GM23338 (cell line): ENCODE data around the gene RXFP2.

Experiments
- CREB1 ChIP-seq: fragments of 250-450 bp; sonication (Bioruptor Pico); IDR thresholded peaks from 2 replicates; pipeline ENCODE4 v1.5.0; 2020; ENCODE audit warnings: low read depth, mild to moderate bottlenecking, moderate library complexity
- ETS1 ChIP-seq: IDR thresholded peaks from 2 replicates; pipeline ENCODE4 v1.6.1; 2016; ENCODE audit warnings: antibody characterized with exemption
- EZH2 ChIP-seq: fragments of 200-600 bp; sonication (generic); IDR thresholded peaks from one replicate; pipeline ENCODE4 v1.8.0; 2017; ENCODE audit warnings: antibody characterized with exemption, mild to moderate bottlenecking, low read depth; ENCODE audit not compliant: unreplicated experiment
- EZH2phosphoT487 ChIP-seq: fragments of 200-600 bp; sonication (generic); IDR thresholded peaks from one replicate; pipeline ENCODE4 v1.8.1; 2018; ENCODE audit warnings: antibody characterized with exemption; ENCODE audit not compliant: unreplicated experiment
- JUNB ChIP-seq: IDR thresholded peaks from one replicate; pipeline ENCODE4 v1.6.1; 2016; ENCODE audit warnings: antibody characterized with exemption; ENCODE audit not compliant: unreplicated experiment
- NANOG ChIP-seq: IDR thresholded peaks from 2 replicates; pipeline ENCODE4 v1.6.1; 2016; ENCODE audit warnings: antibody characterized with exemption, borderline replicate concordance
- POLR2AphosphoS5 ChIP-seq: IDR thresholded peaks from 2 replicates; pipeline ENCODE4 v1.6.1; 2016; ENCODE audit warnings: antibody characterized with exemption, low read depth
- REST ChIP-seq: IDR thresholded peaks from one replicate; pipeline ENCODE4 v1.6.1; 2018; ENCODE audit warnings: antibody characterized with exemption; ENCODE audit not compliant: unreplicated experiment
- STAT1 ChIP-seq: IDR thresholded peaks from one replicate; pipeline ENCODE4 v1.6.1; 2016; ENCODE audit warnings: antibody characterized with exemption; ENCODE audit not compliant: unreplicated experiment
- ZNF114 ChIP-seq: fragments of 250-450 bp; sonication (Bioruptor Pico); IDR thresholded peaks from 2 replicates; pipeline ENCODE4 v1.5.0; 2020; ENCODE audit warnings: mild to moderate bottlenecking, moderate library complexity
- ZNF331 ChIP-seq: fragments of 250-450 bp; sonication (Bioruptor Pico); IDR thresholded peaks from 2 replicates; pipeline ENCODE4 v1.5.0; 2020; ENCODE audit warnings: low read depth, mild to moderate bottlenecking, moderate library complexity
- ZNF462 ChIP-seq: fragments of 250-450 bp; sonication (Bioruptor Pico); IDR thresholded peaks from 2 replicates; pipeline ENCODE4 v1.5.0; 2020; ENCODE audit warnings: mild to moderate bottlenecking, moderate library complexity
- TF ChIP-seq, protein P1 (sequence below), 2 experiments: fragments of 200-600 bp in 1 of 2; sonication (generic) in 1 of 2; conservative IDR thresholded peaks; 2 replicates each; pipeline versions ENCODE4 v1.5.1 to v1.6.1; 2016 to 2017; ENCODE audit warnings: antibody characterized with exemption in 2 of 2, low read depth in 2 of 2, mild to moderate bottlenecking in 2 of 2, moderate library complexity in 1 of 2

- TF ChIP-seq STAT1 (no peak), POLR2AphosphoS5 (no peak), JUNB (no peak), EZH2 (no peak), REST (no peak), EZH2phosphoT487 (no peak), NANOG (no peak), CREB1 (CRISPR knock-in tag) (no peak), ZNF114 (CRISPR knock-in tag) (no peak), ETS1 (no peak), ZNF462 (CRISPR knock-in tag) (no peak), ZNF331 (no peak)
- TF ChIP-seq, protein P1, sequence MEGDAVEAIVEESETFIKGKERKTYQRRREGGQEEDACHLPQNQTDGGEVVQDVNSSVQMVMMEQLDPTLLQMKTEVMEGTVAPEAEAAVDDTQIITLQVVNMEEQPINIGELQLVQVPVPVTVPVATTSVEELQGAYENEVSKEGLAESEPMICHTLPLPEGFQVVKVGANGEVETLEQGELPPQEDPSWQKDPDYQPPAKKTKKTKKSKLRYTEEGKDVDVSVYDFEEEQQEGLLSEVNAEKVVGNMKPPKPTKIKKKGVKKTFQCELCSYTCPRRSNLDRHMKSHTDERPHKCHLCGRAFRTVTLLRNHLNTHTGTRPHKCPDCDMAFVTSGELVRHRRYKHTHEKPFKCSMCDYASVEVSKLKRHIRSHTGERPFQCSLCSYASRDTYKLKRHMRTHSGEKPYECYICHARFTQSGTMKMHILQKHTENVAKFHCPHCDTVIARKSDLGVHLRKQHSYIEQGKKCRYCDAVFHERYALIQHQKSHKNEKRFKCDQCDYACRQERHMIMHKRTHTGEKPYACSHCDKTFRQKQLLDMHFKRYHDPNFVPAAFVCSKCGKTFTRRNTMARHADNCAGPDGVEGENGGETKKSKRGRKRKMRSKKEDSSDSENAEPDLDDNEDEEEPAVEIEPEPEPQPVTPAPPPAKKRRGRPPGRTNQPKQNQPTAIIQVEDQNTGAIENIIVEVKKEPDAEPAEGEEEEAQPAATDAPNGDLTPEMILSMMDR (conservative IDR thresholded peaks at IDR 0.05; ENCODE audit: low read depth in 2 of 2) = no peak
These were observed 58.9 kb downstream of the RXFP2 start for GRCh38 chr13:31798189-31798588.
